Body of pancreas (tissue), 4 donors: ENCODE measurements around the gene CRYGN.

ENCODE experiments used
- CTCF ChIP-seq, 7 experiments: fragments of 450-650 bp in 4 of 7; fragments of 200-600 bp in 3 of 7; sonication (generic) in 3 of 7; IDR thresholded peaks; one replicate each; pipeline ENCODE4 v1.5.1; 2016 to 2019; ENCODE audit warnings: antibody characterized with exemption in 7 of 7
- POLR2A ChIP-seq, 3 donors: fragments of 450-650 bp; IDR thresholded peaks; one replicate each; pipeline ENCODE4 v1.6.1; 2016; ENCODE audit warnings: antibody characterized with exemption in 3 of 3, mild to moderate bottlenecking in 2 of 3

- TF ChIP-seq CTCF (IDR thresholded peaks at IDR 0.05) (no peak), POLR2A (IDR thresholded peaks at IDR 0.05) (no peak)
These were observed 13.5 kb downstream of the CRYGN start for GRCh38 chr7:151426441-151426903.
